Femur (tissue), 1 donor: Measurements from ENCODE around the gene GDF10.

Source experiments
- DNase-seq: peaks from one replicate; pipeline ENCODE4 v3.0.0-alpha.2; 2017

The GDF10 gene

DNA sequence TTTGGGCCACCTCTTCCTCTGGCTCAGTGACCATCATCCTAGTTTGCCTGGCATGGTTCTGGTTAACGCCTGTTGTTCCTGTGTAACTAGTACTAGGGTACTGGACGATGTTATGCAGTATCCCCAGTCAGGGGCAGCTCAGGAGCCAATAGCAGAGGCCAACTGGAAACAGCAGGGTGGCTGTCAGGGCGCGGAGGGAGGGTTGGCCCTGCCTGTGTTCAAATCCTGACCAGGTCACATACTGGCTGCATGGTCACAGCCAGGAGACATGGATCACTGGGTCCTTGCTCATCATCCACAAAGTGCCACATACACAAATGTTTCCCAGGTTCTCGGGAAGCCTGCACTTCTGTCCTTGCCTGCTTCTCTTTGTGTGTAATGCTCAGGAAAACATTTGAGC is 35.9 kb downstream of the GDF10 start:
- DNase-seq = no peak

DNA sequence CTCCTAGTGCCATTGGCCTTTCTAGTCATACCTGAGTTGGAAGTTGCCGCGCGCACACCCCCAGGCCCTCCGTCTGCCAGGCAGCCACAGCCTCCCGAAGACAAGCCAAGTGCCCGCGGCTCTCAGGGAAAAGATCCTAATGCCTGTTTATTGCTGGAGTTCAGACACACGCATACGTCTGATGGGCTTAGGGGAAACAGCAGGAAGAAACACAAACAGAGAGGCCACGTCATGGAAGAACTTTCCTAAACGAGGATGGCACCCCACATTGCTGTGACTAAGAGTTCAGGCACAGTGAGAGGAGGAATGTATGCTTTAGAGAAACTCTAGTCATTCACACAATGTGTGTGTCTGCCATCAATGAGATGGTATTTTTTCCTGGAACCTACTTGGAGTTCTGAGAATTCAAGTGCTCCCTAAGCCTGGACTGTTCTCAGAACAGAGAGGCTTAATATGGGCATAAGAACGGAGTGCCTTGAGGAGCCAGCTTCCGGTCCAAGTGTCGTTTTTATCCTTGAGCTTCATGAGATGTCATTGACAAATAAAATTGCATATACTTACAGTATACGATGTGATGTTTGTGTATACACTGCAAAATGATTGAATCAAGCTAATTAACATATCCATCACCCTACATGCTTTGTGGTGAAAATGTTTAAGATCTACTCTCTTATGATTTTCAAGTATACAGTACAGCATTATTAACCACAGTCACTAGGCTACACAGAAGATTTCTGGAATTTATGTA is 36.6 kb downstream of the GDF10 start:
- DNase-seq = no peak

DNA sequence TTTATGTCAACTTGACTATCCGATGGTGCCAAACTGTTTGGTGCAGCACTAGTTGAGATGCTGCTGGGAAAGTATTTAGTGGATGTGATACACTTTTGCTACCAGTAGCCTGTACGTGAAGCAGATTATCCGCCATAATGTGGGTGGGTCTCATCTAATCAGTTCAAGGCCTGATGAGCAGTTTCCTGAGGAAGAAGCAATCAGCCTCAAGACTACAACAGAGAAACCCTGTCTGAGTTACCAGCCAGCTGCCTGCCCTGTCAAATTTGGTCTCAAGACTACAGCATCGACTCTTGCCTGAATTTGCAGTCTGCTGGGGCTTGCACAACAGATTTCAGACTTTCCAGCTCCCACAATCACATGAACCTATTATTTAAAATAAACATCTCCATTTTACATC is 37.3 kb downstream of the GDF10 start:
- no peak for DNase-seq

DNA sequence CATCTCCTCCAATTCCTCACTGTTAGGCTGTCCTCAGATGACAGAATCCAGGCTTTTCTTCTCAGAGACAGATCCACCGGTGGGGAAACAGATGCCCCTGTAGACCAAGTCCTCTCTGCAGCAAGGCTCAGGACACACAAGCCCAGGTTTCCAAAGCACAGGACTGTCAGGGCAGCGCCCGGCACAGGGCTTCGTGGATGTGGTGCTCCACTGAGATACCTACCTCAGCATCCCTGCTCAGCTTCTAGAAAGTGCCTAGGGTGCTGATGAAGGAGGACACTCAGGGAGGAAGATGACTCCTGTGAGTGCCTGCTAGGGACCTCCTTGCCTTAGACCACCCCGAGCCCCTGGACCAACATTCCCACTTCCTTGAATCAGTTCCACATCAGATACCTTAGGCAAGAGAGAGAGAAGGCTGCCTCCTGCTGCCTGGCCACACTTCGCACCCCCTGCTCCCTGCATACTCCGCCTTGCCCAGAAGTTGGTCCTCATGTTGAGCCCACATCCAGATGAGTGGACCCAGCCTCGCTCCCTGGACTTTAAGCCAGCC is 39.3 kb downstream of the GDF10 start:
- DNase-seq = no peak

DNA sequence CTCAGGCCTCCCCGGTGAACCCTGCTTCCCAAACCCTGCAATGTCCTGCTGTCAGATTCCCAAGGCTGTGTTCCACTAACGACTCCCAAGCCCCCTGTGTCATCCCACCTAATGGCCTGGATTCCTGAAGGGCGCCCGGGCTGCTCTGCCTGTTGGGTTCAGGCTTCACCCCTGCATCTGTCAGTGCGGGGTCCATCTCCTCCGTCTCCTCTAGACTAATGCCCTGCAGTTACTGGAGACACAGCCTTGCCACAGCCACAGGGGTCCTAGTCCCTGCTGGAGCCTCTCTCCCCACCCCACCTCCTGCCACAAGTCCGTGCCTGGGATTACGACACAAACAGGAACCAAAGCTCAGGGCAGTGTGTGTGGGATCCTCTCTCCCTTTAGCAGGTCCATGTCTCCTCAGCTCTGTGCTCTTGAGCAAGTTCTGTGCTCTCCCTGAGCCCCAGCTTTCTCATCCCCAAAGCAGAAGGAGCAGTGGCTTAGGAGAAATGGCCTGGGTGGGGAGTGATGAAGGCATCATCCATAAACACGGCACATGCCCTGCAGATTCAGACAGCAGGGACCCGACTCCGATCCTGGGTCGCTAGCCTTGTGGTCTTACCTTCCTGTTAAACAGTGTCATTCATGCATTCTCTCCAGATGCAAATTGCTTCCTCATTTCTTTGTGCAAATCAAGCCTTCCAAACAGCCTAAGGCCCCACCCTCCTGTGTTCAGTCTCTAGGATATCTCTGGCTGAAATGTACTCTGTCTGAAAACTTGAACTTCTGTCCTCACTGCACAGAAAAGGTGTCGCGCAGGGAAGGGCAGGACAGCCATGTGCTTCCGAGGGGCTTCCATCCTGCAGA is 40.0 kb downstream of the GDF10 start:
- DNase-seq = no peak

DNA sequence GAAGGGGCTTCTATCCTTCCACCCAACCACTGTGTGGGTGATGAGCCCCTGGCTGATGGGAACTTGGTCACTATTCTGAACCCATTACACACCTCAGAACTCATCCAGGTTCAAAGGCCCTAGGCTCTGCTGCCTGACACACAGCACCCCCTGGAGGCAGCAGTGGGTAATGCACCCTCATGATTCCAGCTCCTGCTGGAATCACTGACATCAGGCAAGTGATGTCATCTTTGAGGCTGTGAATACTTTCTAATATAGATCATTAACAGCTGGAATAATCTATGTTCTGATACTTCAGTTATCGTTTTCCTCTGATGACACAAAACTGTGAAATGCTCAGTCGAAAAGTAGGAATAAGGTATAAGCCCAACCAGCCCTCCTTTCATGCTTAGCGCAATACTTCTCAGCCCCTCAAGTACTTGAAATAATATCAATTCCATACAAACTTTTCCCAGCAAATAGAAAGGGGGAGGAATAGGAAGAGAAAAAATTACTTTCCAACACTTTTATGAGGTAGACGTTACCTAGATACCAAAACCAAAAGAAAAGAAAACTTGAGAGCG is 40.7 kb downstream of the GDF10 start:
- peak; percentile 57 for DNase-seq

DNA sequence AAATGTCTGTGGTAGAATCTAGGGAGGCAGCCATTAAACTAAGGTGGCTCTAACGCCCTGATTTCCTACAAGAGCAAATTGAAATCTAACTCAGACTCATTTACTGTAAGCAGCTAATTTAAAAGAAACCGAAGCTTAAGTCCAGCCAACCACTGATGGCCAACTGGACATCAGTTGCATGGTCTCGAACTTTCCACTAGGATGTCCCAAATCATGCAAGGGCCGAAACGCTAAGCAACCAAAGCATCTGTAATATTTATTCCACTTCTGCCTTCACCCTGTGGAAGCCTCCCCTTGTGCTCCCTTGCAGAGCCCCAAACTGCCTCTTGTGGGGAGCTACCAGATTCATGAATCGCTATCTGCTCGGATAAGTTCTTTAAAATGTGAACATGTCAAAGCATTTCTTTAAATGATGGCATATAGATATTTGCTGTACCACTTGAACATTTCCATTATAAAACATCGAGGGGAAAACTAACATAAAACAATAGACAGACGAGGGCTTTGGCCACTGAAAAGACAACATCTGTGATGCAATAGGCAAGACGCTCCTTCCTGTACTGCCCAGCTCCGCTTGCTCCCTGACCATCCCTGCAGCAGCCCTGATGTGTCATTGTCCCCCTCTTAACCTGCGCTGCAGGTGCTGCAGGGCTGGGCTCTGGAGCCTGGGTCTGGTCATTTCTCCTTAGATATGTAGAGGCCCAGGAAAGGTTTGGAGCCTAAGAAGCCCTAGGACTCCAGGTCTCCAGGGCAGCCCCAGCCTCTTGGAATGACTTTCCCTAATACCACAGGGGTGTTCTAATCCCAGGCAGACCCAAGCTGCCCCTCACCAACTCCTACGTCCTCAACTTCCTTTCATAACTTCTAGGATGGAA is 45.2 kb downstream of the GDF10 start:
- no peak for DNase-seq

DNA sequence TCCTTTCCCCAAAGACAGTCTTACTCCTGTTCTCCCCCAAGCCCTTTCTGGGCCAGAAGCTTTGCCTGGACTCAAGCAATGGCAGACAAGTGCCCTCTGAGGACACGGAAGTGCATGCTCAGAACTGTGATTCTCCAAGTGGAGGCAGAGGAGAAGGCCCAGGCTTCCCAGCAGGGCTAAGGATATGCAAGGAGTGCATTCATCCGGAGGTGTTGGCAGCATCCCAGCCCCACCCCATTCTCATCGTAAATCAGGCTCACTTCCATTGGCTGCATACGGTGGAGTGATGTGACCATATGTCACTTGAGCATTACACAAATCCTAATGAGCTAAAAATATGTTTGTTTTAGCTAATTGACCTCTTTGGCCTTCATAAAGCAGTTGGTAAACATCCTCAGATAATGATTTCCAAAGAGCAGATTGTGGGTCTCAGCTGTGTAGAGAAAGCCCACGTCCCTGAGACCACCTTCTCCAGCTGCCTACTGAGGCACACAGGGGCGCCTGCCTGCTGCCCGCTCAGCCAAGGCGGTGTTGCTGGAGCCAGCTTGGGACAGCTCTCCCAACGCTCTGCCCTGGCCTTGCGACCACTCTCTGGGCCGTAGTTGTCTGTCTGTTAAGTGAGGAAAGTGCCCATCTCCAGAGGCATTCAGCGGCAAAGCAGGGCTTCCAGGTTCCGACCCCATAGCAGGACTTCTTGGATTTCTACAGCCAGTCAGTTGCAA is 46.7 kb downstream of the GDF10 start:
- no peak for DNase-seq

DNA sequence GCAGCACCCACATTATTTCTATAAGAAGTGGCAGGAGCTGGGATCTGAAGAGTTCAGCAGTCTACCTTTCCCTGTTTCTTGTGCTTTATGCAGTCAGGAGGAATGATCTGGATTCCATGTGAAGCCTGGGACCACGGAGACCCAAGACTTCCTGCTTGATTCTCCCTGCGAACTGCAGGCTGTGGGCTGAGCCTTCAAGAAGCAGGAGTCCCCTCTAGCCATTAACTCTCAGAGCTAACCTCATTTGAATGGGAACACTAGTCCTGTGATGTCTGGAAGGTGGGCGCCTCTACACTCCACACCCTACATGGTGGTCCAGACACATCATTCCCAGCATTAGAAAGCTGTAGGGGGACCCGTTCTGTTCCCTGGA is 47.3 kb downstream of the GDF10 start:
- DNase-seq = no peak

DNA sequence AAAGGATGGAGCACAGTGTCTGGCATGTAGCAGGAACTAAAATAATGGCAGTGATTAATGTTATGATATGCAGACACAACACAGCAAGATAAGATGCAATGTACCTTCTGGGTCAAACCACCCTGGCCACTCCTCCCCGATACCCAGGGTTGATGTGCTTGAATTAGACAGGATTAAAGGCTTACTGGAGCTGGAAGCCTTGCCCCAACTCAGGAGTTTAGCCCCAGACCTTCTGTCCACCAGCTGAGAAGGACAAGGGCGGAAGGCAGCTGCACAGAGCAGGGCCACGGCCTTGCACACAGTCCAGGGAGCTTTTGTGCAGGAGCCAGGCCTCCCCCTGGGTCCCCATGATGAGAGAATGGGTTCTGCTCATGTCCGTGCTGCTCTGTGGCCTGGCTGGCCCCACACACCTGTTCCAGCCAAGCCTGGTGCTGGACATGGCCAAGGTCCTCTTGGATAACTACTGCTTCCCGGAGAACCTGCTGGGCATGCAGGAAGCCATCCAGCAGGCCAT is 48.2 kb downstream of the GDF10 start, which contains the start of gene RBP3:
Gene RBP3, plus strand, starts transcription at position 226 of the 514 bp plus-strand sequence. Its CDS starts 122 bp downstream, at position 348.
- no peak for DNase-seq

DNA sequence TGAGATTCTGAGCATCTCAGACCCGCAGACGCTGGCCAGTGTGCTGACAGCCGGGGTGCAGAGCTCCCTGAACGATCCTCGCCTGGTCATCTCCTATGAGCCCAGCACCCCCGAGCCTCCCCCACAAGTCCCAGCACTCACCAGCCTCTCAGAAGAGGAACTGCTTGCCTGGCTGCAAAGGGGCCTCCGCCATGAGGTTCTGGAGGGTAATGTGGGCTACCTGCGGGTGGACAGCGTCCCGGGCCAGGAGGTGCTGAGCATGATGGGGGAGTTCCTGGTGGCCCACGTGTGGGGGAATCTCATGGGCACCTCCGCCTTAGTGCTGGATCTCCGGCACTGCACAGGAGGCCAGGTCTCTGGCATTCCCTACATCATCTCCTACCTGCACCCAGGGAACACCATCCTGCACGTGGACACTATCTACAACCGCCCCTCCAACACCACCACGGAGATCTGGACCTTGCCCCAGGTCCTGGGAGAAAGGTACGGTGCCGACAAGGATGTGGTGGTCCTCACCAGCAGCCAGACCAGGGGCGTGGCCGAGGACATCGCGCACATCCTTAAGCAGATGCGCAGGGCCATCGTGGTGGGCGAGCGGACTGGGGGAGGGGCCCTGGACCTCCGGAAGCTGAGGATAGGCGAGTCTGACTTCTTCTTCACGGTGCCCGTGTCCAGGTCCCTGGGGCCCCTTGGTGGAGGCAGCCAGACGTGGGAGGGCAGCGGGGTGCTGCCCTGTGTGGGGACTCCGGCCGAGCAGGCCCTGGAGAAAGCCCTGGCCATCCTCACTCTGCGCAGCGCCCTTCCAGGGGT is 48.9 kb downstream of the GDF10 start:
- no peak for DNase-seq

DNA sequence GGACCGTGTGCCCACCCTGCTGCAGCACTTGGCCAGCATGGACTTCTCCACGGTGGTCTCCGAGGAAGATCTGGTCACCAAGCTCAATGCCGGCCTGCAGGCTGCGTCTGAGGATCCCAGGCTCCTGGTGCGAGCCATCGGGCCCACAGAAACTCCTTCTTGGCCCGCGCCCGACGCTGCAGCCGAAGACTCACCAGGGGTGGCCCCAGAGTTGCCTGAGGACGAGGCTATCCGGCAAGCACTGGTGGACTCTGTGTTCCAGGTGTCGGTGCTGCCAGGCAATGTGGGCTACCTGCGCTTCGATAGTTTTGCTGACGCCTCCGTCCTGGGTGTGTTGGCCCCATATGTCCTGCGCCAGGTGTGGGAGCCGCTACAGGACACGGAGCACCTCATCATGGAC is 49.5 kb downstream of the GDF10 start:
- no peak for DNase-seq

DNA sequence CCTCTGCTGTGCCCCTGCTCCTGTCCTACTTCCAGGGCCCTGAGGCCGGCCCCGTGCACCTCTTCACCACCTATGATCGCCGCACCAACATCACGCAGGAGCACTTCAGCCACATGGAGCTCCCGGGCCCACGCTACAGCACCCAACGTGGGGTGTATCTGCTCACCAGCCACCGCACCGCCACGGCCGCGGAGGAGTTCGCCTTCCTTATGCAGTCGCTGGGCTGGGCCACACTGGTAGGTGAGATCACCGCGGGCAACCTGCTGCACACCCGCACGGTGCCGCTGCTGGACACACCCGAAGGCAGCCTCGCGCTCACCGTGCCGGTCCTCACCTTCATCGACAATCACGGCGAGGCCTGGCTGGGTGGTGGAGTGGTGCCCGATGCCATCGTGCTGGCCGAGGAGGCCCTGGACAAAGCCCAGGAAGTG is 50.0 kb downstream of the GDF10 start:
- DNase-seq = no peak

DNA sequence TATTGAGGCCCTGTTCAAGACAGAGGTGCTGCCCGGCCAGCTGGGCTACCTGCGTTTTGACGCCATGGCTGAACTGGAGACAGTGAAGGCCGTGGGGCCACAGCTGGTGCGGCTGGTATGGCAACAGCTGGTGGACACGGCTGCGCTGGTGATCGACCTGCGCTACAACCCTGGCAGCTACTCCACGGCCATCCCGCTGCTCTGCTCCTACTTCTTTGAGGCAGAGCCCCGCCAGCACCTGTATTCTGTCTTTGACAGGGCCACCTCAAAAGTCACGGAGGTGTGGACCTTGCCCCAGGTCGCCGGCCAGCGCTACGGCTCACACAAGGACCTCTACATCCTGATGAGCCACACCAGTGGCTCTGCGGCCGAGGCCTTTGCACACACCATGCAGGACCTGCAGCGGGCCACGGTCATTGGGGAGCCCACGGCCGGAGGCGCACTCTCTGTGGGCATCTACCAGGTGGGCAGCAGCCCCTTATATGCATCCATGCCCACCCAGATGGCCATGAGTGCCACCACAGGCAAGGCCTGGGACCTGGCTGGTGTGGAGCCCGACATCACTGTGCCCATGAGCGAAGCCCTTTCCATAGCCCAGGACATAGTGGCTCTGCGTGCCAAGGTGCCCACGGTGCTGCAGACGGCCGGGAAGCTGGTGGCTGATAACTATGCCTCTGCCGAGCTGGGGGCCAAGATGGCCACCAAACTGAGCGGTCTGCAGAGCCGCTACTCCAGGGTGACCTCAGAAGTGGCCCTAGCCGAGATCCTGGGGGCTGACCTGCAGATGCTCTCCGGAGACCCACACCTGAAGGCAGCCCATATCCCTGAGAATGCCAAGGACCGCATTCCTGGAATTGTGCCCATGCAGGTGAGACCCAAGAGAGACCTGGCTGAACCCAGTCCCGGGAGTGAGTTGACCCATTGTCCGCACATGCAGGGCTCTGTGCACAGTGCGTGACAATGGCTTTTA is 51.0 kb downstream of the GDF10 start:
- DNase-seq = no peak

DNA sequence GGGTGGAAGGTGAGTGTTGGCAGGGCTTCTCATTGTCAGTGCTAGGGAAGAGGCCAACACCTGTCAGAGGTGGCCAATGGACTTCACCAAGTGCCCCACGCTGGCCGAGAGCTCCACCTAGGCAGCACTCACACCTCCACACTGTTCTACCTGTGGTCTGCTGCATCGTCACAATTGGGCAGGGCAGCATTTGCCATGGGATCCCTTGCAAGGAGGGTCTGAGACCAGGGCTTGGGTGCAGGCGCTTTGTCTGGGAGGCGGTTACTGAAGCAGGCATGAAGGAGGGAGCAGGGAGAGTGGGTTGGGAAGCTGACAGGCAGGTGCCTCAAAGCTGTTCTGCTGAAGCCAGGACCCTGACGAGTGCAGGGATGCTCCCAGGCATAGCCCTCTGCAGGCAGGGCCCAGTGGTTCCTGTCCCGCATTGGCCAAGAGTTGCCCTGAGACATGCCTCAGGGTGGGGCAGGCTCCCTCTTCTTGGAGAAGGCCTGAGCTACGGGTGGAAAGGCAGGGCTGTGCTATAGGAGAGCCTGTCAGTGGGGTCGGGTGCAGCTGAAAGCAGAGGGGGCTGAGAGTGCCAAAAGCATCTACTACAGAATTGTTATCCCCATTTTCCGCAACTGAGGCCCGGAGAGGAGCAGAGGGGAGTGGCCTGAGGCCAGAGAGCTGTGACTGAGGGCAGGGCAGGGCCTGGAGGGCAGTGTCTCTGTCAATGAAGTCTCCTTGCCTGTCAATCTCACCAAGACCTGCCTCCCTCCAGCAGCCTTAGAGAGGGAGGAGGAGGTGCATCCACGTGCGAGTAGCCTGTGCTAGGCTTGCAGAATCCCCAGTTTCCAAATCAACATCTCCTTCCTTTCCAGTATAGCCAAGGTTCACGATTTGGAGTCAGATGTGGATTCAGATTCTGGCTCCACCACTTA is 52.2 kb downstream of the GDF10 start:
- no peak for DNase-seq

DNA sequence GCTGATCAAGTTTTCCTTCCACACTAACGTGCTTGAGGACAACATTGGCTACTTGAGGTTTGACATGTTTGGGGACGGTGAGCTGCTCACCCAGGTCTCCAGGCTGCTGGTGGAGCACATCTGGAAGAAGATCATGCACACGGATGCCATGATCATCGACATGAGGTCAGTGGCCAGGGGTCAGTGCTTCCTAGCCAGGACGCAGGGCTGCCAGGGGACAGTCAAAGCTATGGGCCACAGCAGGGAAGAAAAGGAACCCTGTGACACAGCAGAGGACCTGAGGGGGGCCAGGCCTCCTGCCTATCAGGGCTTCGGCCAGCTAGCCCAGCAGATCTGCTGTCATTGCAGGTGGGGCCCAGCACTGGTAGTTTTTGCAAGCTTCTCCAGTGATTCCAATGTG is 53.4 kb downstream of the GDF10 start:
- no peak for DNase-seq

DNA sequence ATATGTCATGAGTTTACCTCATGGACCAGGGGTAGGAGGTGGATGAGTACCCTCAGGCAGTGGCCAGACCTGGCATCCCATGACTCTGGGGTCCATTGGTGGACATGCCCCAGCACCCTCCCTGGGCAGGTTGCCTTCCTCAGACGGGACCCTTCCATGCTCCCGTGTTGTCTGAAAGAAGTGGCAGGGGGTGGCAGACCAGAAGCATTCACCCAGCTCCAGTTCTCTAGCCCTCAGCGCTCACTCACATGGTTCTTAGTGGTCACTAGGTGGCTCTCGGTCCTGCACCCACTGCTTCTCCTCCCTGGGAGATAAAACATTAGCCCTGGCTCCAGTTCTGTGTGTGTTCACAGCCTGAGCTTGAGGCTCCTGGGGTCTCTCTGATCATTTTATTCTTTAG is 54.2 kb downstream of the GDF10 start:
- no peak for DNase-seq

DNA sequence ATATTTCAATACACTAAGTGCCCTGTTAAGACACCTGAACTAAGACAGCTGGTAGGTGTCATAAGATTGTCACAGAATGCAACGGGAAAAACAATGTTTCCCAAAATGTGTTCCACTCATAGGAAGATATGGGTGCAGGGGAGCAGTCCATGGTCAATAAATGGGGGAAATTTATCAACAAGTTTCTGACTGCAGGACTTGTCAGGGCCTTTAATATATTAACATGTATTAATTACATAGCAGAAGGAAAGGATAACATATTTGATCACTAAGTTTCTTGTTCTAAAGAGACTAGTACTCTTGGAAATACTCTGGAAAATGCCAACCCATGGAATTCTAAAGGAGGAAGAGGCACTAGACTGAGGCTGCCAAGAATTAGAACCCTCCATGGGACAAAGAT is 54.9 kb downstream of the GDF10 start:
- DNase-seq = no peak
